Esophagus squamous epithelium (tissue), 5 donors: ENCODE results near the gene B3GALT4. TPM values are rescaled to one million over a fixed set of nuclear protein-coding genes. Genes with fewer than 3 reads are reported as not detected.
A peak's percentile ranks its signal among the peaks of the same experiment; 100 is the strongest.

Experiments
- DNase-seq: peaks from one replicate; lab custom pipeline; 2025; lab: John Stamatoyannopoulos, UW
- H3K27ac ChIP-seq, 4 donors: fragments of 200-600 bp; sonication (generic); one replicate each; pipeline ENCODE4 v1.5.1; 2016 to 2019; ENCODE audit warnings: mild to moderate bottlenecking in 1 of 4
- H3K27me3 ChIP-seq, 4 donors: fragments of 200-600 bp; sonication (generic); 1 replicate in 3 of 4; 2 replicates in 1 of 4; pipeline versions ENCODE4 v1.5.1 to v1.6.0; 2017 to 2021; ENCODE audit warnings: antibody characterized with exemption in 1 of 4
- H3K36me3 ChIP-seq, 3 donors: fragments of 200-600 bp; sonication (generic); one replicate each; pipeline ENCODE4 v1.5.1; 2016 to 2019
- H3K4me1 ChIP-seq, 3 donors: fragments of 200-600 bp; sonication (generic); one replicate each; pipeline ENCODE4 v1.5.1; 2017 to 2019
- H3K4me3 ChIP-seq, 4 donors: fragments of 200-600 bp; sonication (generic); 1 replicate in 3 of 4; 2 replicates in 1 of 4; pipeline ENCODE4 v1.5.1; 2016 to 2019; ENCODE audit warnings: mild to moderate bottlenecking in 2 of 4, moderate library complexity in 1 of 4
- H3K9me3 ChIP-seq, 3 donors: fragments of 200-600 bp; sonication (generic); one replicate each; pipeline ENCODE4 v1.5.1; 2016 to 2019
- POLR2A ChIP-seq, 4 donors: fragments of 450-650 bp; IDR thresholded peaks; one replicate each; pipeline ENCODE4 v1.6.1; 2017; ENCODE audit warnings: antibody characterized with exemption in 4 of 4, mild to moderate bottlenecking in 4 of 4, moderate library complexity in 3 of 4
- WGBS, 2 donors: methylation state at CpG; one replicate each; pipeline ENCODE4 v1.1.5; 2018; 5-methylcytosine and 5-hydroxymethylcytosine counted together
- intact Hi-C: fragments of 100-400 bp; cut with DNase I; formaldehyde crosslinking; loops from one replicate; pipeline ENCODE4 v1.15.0; 2022
- total RNA-seq, 4 donors: library from RNA; depleted of rRNA; stranded (reverse); fragments of >200 nt; gene quantifications; one replicate each; pipeline ENCODE4 v1.1.0, GENCODE V29; 2016
- TF ChIP-seq, protein P1 (sequence below), 6 experiments: fragments of 450-650 bp in 4 of 6; fragments of 200-600 bp in 2 of 6; sonication (generic) in 2 of 6; IDR thresholded peaks; one replicate each; pipeline ENCODE4 v1.5.1; 2016 to 2019; ENCODE audit warnings: antibody characterized with exemption in 6 of 6, mild to moderate bottlenecking in 4 of 6, moderate library complexity in 4 of 6
- donor health status: DM: yes; HTN: yes; CAD: no.

Gene B3GALT4
- total RNA-seq, 4 donors from 2014 or later = 9.4 to 31.1 (median 15.0) TPM

DNA sequence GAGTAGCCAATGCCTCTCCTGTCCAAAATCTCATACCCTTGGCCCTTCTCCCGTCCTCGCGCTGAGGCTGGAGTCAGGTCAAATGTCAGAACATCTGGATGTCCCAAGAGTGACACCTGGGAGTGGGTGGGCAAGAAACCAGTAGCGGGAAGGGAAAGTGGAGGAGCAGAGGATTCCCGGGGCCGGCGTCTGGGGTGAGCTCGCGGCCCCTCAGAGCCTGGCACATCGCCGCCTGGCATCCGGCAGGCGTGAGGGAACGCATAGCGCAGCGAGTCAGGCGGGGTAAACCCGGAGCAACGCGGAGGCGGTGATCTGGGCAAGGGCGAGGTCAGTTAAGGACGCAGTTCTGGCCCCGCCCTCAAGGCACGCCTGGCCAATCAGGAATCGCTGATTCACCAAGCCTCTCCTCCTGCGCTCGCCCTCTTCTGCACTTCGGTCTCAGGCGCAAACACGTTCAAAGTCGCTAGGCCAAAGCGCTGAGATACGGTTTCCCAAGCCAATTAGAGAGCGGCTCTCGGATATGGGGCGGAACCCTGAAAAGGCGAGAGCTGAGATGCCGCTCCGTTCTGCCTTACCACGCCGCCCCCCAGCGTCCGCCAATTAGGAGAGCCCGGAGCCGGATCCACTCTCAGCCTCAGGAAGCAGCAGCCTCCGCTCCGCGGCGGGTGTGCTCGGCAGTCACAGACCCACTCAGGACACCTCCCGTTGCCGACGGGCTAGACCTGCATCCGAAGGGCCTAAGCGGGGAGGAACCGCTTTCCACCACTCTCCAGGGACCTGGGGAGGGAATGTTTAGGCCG, 27.8 kb upstream of the B3GALT4 start:
- WGBS, 2 donors = 0 to 1% methylated on average over 28 to 35 of the region's 58 CpGs
- peak; percentile 88 for DNase-seq
- Histone ChIP-seq H3K9me3 (no peaks in the 10 kb centered on the region), H3K4me1 (peaks cover 13 to 32% (median 23%) of the 10 kb centered on the region in 3 donors), H3K4me3 (peak overlapping the region; percentile 38 to 74 (median 64)), H3K36me3 (peaks cover 0 to 19% (median 0%) of the 10 kb centered on the region in 3 donors), H3K27me3 (peaks cover 0 to 3% (median 0%) of the 10 kb centered on the region in 4 donors), H3K27ac (peak overlapping the region; percentile 92 to 99 (median 98))
- intact Hi-C loops = loop anchor here (5.0 kb wide), 2 partner anchors 87 to 127 kb away; no protein-coding TSS in a partner anchor
- TF ChIP-seq POLR2A (IDR thresholded peaks at IDR 0.05) = peak in 2 of 4 donors; percentile 79 to 85
- TF ChIP-seq, protein P1, sequence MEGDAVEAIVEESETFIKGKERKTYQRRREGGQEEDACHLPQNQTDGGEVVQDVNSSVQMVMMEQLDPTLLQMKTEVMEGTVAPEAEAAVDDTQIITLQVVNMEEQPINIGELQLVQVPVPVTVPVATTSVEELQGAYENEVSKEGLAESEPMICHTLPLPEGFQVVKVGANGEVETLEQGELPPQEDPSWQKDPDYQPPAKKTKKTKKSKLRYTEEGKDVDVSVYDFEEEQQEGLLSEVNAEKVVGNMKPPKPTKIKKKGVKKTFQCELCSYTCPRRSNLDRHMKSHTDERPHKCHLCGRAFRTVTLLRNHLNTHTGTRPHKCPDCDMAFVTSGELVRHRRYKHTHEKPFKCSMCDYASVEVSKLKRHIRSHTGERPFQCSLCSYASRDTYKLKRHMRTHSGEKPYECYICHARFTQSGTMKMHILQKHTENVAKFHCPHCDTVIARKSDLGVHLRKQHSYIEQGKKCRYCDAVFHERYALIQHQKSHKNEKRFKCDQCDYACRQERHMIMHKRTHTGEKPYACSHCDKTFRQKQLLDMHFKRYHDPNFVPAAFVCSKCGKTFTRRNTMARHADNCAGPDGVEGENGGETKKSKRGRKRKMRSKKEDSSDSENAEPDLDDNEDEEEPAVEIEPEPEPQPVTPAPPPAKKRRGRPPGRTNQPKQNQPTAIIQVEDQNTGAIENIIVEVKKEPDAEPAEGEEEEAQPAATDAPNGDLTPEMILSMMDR (IDR thresholded peaks at IDR 0.05) = peak in 2 of 6 experiments; percentile 7 to 20

DNA sequence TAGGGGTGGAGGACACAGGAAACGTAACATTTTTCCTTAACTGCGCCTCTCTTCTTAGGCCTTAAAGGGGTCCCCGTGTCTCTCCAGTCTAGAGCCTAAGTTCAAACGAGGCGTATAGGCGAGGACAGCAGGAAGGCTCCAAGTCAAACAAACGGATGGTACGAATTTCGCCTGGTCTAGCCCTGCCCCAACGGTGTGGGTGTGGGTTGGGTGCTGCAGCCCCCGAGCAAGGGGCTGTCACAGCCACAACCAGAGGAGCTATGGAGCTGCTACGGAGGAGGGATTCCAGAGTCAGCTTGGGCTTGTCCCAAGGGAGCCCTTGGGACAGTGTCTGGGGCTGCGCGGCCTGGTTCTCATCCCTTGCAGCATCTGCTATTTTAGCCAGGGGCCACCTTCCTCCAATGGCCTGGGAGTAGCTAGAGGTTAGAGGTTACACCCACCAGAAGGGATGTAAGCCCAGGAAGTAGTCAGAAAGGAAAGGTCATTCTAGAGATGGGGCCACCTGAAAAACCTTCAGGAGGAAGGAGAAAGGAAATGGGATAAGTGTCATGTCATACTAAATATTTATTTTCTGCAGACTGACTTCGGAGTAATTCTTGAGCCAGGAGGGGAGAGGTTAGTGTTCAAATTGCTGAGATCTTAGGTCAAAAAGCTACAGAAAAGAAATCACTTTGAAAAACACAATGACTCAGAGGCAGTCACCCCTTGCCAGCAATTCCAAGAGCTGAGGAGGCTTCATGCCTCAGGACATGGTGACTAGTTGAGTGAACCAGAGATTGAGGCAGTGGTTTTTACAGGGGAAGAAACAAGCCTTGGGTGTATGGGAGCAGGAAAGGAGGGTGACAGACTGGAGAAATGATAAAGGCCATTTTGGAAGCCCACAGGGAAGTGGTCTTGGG, 26.9 kb upstream of the B3GALT4 start:
- Histone ChIP-seq H3K4me3 (peak overlapping the region; percentile 38 to 74 (median 64)), H3K27me3 (peaks cover 0 to 3% (median 0%) of the 10 kb centered on the region in 4 donors), H3K4me1 (peaks cover 13 to 32% (median 23%) of the 10 kb centered on the region in 3 donors), H3K9me3 (no peaks in the 10 kb centered on the region), H3K36me3 (peaks cover 0 to 19% (median 0%) of the 10 kb centered on the region in 3 donors), H3K27ac (peak overlapping the region; percentile 92 to 99 (median 98))
- no peak for TF ChIP-seq POLR2A (IDR thresholded peaks at IDR 0.05)
- TF ChIP-seq, protein P1 (IDR thresholded peaks at IDR 0.05) = no peak
- intact Hi-C loops = loop anchor here (5.0 kb wide), 2 partner anchors 88 to 128 kb away; no protein-coding TSS in a partner anchor
- no peak for DNase-seq
- WGBS, 2 donors = 9 to 11% methylated on average over 4 to 5 of the region's 15 CpGs

DNA sequence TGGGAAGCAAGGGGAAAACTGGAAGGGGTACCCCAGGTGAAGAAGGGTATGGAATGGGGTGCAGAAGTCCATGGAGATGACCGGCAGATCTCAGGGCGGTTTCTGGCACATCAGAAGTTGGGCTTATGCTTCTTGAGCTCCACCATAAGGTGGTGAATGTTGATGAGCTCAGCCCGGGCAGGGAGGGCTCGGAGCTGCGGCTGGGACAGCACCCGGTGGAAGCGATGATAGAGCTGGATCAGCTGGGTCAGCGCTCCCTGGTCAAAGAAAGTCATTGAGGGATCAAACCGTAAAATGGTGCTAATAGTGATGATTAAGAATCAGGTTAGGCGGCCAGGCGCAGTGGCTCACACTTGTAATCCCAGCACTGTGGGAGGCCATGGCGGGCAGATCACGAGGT, 26.2 kb upstream of the B3GALT4 start:
- H3K27ac ChIP-seq = peak overlapping the region; percentile 92 to 99 (median 98)
- DNase-seq = no peak
- 88 to 95% methylated on average over 13 of the region's 13 CpGs for WGBS, 2 donors
- H3K27me3 ChIP-seq = peaks cover 0 to 3% (median 0%) of the 10 kb centered on the region in 4 donors
- intact Hi-C loops = no loop called here
- peaks cover 13 to 32% (median 23%) of the 10 kb centered on the region in 3 donors for H3K4me1 ChIP-seq
- TF ChIP-seq, protein P1 (IDR thresholded peaks at IDR 0.05) = no peak
- TF ChIP-seq POLR2A (IDR thresholded peaks at IDR 0.05) = no peak
- H3K36me3 ChIP-seq = peaks cover 0 to 19% (median 0%) of the 10 kb centered on the region in 3 donors
- no peak overlapping the region for H3K4me3 ChIP-seq
- H3K9me3 ChIP-seq = no peaks in the 10 kb centered on the region

DNA sequence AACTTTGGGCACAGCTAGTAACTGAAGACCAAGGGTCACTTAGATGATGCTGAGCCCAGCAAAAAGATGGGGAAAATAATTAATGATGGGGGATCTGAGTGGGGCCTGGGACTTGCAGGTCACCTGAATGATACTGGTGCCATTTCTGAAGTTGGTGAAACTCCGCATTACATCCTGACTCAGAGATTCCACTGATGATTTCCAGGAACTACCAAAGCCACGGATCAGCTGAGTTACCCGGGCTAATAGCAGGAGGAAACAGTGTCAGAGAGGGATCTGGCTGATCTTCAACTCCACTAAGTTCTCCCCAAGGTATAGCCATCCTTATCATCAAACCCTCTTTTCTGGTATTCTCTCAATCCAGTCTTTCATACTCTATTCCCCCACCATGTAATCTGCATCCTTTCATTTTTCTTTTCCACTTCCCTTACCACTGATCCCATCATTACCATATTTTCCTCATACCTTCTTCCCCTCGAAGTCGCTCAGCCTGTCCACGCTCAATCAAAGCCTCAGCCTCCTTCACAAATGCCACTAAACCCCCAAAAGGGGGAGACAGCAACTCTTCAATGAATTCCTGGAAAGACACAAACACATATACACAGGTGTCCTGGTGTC, 25.4 kb upstream of the B3GALT4 start:
- no peaks in the 10 kb centered on the region for H3K9me3 ChIP-seq
- H3K27ac ChIP-seq = no peak overlapping the region
- H3K4me1 ChIP-seq = peaks cover 13 to 32% (median 23%) of the 10 kb centered on the region in 3 donors
- no peak for DNase-seq
- no peaks in the 10 kb centered on the region for H3K27me3 ChIP-seq
- WGBS, 2 donors = 73 to 75% methylated on average over 6 of the region's 6 CpGs
- H3K4me3 ChIP-seq = no peak overlapping the region
- no peak for TF ChIP-seq POLR2A (IDR thresholded peaks at IDR 0.05)
- TF ChIP-seq, protein P1 (IDR thresholded peaks at IDR 0.05) = no peak
- intact Hi-C loops = no loop called here
- H3K36me3 ChIP-seq = peaks cover 0 to 19% (median 0%) of the 10 kb centered on the region in 3 donors
